ENCODE measurements around the gene NIM1K.
"Not testable (repeated sequence)": the region's sequence is repeated elsewhere in the genome, so short reads cannot be mapped to it uniquely, and the experiment has no call there.

Gene NIM1K

DNA sequence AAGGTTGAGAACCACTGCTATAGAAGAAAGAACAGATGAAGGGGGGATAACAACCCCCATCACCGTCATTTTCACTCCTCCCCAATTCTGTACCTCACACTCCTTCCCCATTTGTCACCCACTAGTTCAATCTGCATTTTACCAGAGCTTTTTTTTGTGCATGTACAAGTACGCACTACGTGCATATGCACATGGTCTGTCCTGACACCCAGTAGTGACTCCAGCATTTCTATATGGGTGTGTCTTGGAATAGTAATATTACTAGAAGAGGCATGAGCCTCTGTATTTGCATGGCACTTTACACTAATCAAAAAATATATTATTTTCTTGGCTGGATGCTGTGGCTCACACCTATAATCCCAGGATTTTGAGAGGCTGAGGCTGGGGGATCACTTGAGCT is 38.7 kb downstream of the NIM1K start:
- Mint-ChIP-seq H3K9me3 (no peaks in the 10 kb centered on the region), H3K4me3 (no peak overlapping the region), H3K36me3 (ENCODE audit: low read depth) (no peaks in the 10 kb centered on the region), H3K4me1 (ENCODE audit: low read depth) (peaks cover 10% of the 10 kb centered on the region), H3K27ac (no peak overlapping the region), H3K27me3 (ENCODE audit: low read depth) (no peaks in the 10 kb centered on the region)

DNA sequence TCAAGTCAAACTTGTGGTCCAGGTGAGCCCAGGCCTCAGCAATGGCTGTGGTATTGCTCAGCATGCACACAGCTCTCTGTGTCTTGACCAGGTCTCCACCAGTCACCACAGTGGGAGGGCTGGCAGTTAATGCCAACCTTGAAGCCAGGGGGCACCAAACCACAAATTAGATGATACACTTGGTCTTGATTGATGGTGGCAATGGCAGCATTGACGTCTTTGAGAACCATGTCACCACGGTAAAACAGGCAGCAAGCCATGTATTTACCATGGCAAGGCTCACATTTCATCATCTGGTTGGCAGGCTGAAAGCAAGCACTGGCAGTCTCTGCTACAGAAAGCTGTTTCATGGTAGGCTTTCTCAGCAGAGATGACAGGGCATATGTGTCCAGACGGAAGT is 40.0 kb downstream of the NIM1K start:
- no peaks in the 10 kb centered on the region for H3K27me3 Mint-ChIP-seq (ENCODE audit: low read depth)
- H3K27ac Mint-ChIP-seq: no peak overlapping the region
- no peaks in the 10 kb centered on the region for H3K36me3 Mint-ChIP-seq (ENCODE audit: low read depth)
- H3K4me1 Mint-ChIP-seq (ENCODE audit: low read depth): peaks cover 13% of the 10 kb centered on the region
- H3K9me3 Mint-ChIP-seq: no peaks in the 10 kb centered on the region
- H3K4me3 Mint-ChIP-seq: no peak overlapping the region

DNA sequence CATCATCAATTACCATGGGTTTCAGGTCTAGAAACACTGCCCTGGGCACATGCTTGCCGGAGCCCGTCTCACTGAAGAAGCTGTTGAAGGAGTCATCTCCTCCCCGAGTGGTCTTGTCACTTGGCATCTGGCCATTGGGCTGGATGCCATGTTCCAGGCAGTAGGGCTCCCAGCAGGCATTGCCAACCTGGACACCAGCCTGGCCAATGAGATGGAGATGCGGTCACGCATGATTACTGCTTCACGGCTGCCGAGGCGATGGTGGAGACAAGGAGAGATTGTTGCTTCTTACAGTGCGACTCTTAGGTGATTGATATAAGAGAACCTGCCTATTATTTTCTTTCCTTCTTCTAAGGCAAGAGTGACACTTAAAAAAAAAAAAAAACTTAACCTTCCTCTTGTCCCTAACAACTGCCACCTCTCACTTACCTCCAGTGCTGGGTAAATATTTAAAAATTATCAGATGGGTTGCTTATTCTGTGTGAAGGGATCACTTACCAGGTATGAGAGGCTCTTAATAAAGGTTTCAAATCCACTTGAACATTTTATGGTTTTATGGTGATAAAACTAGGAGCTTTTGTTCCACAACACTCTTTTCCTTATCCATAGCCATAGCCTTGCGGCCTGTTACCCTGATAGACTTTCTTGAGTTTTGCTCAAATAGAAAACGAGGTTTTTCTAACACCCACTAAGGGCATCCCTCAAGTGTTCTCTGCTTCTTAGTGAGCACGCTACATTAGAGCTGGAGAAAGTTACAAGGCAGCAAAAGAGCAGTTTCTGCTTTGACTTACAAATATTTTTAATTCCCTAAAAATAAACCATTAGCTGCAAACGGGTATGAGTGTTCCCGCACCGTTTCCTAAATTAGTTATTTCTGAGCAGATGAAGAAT is 41.2 kb downstream of the NIM1K start:
- Mint-ChIP-seq H3K27me3 (ENCODE audit: low read depth) (no peaks in the 10 kb centered on the region), H3K4me3 (peak overlapping the region; percentile 1), H3K36me3 (ENCODE audit: low read depth) (no peaks in the 10 kb centered on the region), H3K27ac (peak overlapping the region; percentile 39), H3K4me1 (ENCODE audit: low read depth) (peaks cover 13% of the 10 kb centered on the region), H3K9me3 (no peaks in the 10 kb centered on the region)

DNA sequence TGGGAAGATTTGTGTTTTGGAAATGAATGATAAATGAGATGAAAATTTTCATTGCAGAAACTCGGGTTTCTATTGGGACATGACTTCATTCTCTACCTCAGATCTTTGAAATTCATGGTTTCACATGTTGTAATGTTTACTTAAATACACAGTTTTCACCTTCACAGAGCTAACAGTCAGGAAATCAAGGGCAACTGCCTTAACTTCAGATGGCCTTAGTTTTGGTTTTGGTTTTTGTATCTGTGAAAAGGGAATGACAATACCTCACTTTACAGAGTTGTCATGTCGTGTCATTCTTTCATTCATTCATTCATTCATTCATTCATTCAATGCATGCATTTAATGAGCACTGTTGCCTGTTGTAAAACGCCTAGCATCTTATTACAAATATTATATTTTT is 41.9 kb downstream of the NIM1K start:
- Mint-ChIP-seq H3K27ac (peak overlapping the region; percentile 39), H3K27me3 (ENCODE audit: low read depth) (no peaks in the 10 kb centered on the region), H3K36me3 (ENCODE audit: low read depth) (no peaks in the 10 kb centered on the region), H3K4me3 (peak overlapping the region; percentile 1), H3K9me3 (no peaks in the 10 kb centered on the region), H3K4me1 (ENCODE audit: low read depth) (peaks cover 13% of the 10 kb centered on the region)

DNA sequence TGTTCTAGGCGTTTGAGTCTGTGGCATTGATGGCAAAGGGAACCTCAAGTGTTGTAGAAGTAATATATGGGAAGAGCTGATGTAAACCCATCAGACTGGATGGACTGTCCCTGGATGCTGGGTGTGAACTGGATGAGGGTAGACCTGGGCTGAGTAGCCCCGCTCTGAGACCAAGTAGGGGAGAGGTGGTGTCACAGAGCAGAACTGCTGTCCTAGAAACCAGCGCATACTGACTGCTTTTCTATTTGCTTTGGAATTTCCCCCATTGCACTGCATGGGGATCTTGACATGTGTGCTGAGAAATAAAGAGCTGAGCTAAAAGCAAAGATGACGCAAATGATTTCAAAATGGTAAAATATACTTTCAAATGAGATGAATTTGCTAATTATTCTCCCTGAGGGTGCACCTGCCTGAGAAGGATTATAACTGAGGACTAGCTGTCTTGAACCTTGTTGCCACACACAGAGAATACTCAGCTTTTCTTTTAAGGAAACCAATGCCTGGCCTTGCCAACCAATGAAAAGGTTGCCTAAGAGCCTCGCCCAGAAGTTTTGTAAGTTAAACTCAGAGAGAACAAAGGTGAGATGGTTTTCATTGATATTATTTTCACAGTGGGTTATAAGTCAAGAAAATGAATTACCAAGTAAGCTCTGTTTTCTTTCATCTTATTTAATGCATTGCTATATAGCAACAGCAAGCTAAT is 44.8 kb downstream of the NIM1K start:
- Mint-ChIP-seq H3K4me3 (no peak overlapping the region), H3K27me3 (ENCODE audit: low read depth) (peaks cover 9% of the 10 kb centered on the region), H3K27ac (no peak overlapping the region), H3K4me1 (ENCODE audit: low read depth) (peaks cover 13% of the 10 kb centered on the region), H3K36me3 (ENCODE audit: low read depth) (no peaks in the 10 kb centered on the region), H3K9me3 (no peaks in the 10 kb centered on the region)

DNA sequence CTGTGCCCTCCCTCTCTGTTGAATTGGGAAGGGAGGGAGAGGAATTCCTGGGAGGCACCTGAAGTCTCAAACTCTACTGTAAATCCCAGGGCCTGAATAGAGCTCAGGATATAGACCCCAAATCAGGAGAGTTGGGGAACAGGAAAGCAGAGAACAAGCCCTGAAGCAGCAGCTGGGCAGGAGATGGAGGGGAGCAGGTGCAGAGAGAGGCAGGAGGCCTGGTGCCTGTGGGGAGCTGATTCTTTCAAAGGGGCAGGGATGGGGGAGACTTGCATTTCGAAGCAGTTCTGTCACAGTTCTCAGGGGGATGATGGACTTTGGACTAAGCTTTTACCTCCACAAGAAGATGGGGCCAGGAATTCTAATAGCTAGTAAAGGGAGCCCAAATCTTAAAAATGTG is 50.2 kb downstream of the NIM1K start:
- Mint-ChIP-seq H3K27me3 (ENCODE audit: low read depth) (peaks cover 19% of the 10 kb centered on the region), H3K9me3 (no peaks in the 10 kb centered on the region), H3K4me1 (ENCODE audit: low read depth) (no peaks in the 10 kb centered on the region), H3K27ac (no peak overlapping the region), H3K36me3 (ENCODE audit: low read depth) (no peaks in the 10 kb centered on the region), H3K4me3 (no peak overlapping the region)

DNA sequence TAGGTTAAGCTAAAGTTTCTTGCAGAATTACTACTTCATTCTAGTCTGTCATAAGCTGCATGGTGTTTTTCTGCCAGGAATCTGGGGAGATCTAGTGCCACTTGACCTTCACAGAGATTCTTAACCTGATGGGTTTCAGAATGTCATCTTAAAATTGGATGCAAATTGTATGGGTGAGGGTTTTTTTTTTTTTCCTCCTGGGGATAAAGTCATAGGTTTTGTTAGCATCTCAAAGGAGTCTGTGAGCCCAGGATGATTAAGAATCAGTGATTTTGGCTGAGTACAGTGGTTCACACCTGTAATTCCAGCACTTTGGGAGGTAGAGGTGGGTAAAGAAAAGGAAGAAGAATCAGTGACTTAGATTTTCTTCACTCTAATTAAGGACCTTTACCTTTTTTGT is 51.2 kb downstream of the NIM1K start:
- H3K36me3 Mint-ChIP-seq (ENCODE audit: low read depth): no peaks in the 10 kb centered on the region
- no peaks in the 10 kb centered on the region for H3K9me3 Mint-ChIP-seq
- H3K4me3 Mint-ChIP-seq: no peak overlapping the region
- no peaks in the 10 kb centered on the region for H3K4me1 Mint-ChIP-seq (ENCODE audit: low read depth)
- H3K27ac Mint-ChIP-seq: no peak overlapping the region
- H3K27me3 Mint-ChIP-seq (ENCODE audit: low read depth): peaks cover 22% of the 10 kb centered on the region

DNA sequence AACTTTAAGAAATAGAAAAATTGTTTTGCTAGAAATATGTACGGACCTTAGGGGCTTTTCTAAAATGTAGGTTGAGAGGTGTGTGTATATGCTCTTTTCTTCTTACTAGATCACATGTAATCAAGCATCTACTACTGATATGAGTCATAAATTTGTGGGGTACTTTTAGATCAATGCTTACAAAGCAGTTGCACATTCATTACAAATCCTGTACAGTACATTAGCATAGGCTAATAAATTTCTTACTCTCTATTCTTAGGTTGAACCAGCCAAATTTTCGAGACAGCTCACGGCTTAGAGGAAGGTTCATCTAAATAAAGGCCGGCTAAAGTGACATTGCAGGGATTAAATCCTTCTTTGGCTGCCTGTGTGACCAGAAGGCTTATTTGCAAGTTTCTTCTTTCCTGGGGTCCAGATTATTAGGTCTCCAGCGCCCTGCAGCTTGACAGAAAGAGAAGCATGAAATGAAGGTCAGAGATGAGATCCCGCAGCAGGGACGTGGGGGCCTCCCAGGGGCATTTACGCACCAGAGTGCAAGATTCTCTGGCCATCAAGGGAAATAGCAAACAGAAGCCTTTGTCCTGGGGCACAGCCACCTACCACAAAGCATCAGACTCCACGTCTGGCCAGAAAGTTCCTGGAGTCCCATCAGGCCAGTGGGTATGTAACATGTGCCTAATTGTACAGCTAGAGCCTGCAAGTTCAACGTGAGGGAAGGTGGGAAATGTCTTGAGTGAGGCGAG is 53.0 kb downstream of the NIM1K start:
- Mint-ChIP-seq H3K27ac (no peak overlapping the region), H3K9me3 (no peaks in the 10 kb centered on the region), H3K27me3 (ENCODE audit: low read depth) (peaks cover 23% of the 10 kb centered on the region), H3K4me3 (no peak overlapping the region), H3K36me3 (ENCODE audit: low read depth) (no peaks in the 10 kb centered on the region), H3K4me1 (ENCODE audit: low read depth) (no peaks in the 10 kb centered on the region)

DNA sequence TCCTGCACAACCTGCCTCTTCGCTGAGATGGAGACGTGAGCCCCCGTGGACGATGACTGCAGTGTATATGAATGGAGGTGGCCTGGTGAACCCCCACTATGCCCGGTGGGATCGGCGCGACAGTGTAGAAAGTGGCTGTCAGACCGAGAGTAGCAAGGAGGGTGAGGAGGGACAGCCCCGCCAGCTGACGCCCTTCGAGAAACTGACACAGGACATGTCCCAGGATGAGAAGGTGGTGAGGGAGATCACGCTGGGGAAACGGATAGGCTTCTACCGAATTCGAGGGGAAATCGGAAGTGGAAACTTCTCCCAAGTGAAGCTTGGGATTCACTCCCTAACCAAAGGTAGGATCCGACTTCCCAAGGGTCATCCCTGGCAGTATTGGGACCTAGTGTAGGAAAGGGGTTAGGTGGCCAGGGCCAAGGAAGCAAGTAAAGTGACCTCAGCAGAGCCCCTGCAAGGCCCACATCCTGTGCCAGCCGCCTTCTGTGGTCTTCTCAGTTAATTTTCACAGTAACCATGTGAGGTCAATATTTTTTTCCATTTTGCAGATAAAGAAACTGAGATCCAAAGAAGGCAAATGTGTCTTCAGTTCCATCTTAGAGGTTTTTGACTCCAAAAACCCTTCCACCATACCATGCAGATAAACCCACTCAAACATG is 53.8 kb downstream of the NIM1K start:
- no peaks in the 10 kb centered on the region for H3K36me3 Mint-ChIP-seq (ENCODE audit: low read depth)
- H3K4me1 Mint-ChIP-seq (ENCODE audit: low read depth): no peaks in the 10 kb centered on the region
- H3K4me3 Mint-ChIP-seq: no peak overlapping the region
- H3K9me3 Mint-ChIP-seq: no peaks in the 10 kb centered on the region
- peaks cover 20% of the 10 kb centered on the region for H3K27me3 Mint-ChIP-seq (ENCODE audit: low read depth)
- H3K27ac Mint-ChIP-seq: no peak overlapping the region

DNA sequence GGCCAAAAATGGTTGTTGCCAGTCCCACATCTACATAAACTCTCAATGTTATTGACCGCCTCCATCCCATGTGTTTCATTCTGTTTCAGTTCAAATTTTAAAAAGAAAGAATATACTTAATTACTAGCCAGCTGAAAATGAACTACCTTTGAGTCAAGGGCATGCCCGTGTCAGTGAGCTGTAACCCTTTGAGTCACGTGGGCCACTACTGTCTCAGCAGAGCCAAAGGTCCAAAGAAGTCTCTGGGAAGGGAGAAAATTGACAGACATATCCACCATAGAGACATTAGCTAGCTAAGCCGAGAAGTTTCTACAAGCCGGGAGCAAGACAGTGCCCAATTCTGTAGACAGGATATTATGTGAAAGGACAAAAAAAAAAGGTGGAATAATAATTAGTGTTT is 59.7 kb downstream of the NIM1K start:
- H3K9me3 Mint-ChIP-seq: no peaks in the 10 kb centered on the region
- H3K27ac Mint-ChIP-seq: no peak overlapping the region
- H3K27me3 Mint-ChIP-seq (ENCODE audit: low read depth): peaks cover 30% of the 10 kb centered on the region
- no peaks in the 10 kb centered on the region for H3K4me1 Mint-ChIP-seq (ENCODE audit: low read depth)
- H3K36me3 Mint-ChIP-seq (ENCODE audit: low read depth): no peaks in the 10 kb centered on the region
- H3K4me3 Mint-ChIP-seq: no peak overlapping the region

DNA sequence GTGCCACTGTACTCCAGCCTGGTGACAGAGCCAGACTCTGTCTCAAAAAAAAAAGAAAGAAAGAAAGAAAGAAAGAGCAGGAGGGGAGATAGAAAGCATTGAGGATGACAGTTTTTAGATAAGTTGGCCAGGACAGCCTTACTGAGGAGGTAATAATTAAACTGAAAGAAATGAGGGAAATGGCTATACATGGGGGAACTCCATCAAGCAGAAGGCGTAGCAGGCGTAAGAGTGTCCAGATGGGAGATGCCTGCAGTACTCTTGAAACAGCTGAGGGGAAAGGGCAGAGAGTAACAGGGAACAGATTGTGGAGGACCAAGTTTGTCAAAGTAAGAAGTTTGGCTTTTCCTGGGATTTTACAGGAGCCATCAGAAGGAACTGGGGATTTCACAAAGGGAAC is 63.7 kb downstream of the NIM1K start:
- H3K4me3 Mint-ChIP-seq: no peak overlapping the region
- no peak overlapping the region for H3K27ac Mint-ChIP-seq
- H3K9me3 Mint-ChIP-seq: no peaks in the 10 kb centered on the region
- no peaks in the 10 kb centered on the region for H3K4me1 Mint-ChIP-seq (ENCODE audit: low read depth)
- peaks cover 34% of the 10 kb centered on the region for H3K27me3 Mint-ChIP-seq (ENCODE audit: low read depth)
- H3K36me3 Mint-ChIP-seq (ENCODE audit: low read depth): no peaks in the 10 kb centered on the region

DNA sequence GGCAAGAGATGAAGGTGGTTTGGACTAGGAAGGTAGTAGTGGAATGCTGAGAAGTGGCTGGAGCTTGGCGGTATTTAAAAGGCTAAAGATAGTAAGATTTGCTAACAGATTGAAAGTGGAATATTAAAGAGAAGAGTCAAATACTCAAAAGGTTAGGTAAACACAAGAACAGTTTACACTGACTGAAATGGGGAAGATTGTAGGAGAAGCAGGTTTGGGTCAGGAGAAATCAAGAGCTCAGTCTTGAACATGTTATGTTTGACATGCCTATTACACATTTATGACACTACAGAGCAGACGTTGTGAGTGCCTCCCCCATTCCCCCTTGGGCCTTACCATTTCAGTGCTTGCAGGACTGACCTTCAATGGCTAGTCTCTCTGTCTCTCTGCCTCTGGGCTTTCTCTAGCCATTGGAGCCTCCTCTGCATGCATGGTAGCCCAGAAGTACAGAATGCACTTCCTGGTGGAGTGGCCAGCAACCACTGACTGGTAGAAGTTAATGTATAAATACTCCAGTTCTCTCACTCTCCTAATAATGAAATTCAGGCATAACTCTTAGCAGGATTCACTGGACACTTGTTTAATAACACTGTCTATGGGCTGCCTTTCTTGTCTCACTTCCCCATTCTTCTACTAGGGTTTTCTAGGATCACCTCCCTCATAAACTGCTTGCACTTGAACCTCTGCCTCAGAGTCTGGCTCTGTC is 64.4 kb downstream of the NIM1K start:
- H3K27me3 Mint-ChIP-seq (ENCODE audit: low read depth): peaks cover 34% of the 10 kb centered on the region
- no peak overlapping the region for H3K4me3 Mint-ChIP-seq
- H3K4me1 Mint-ChIP-seq (ENCODE audit: low read depth): no peaks in the 10 kb centered on the region
- H3K36me3 Mint-ChIP-seq (ENCODE audit: low read depth): no peaks in the 10 kb centered on the region
- H3K27ac Mint-ChIP-seq: no peak overlapping the region
- no peaks in the 10 kb centered on the region for H3K9me3 Mint-ChIP-seq

DNA sequence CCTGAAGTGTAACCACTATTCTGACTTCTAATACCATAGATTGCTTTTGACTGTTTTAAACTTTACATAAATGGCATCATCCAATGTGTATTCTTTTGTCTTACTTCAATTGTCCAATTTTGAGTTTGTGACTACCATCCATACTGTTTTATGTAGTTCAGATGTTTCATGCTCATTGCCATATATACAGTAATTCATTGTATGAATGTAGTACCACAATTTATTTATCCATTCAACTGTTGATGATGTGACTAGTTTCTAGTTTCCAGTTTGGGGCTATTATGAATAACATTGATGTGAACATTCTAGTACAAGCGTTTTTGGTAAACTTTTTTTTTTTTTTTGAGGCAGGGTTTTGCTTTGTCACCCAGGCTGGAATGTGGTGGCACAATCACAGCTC is 66.1 kb downstream of the NIM1K start:
- H3K27ac Mint-ChIP-seq: no peak overlapping the region
- no peaks in the 10 kb centered on the region for H3K36me3 Mint-ChIP-seq (ENCODE audit: low read depth)
- H3K4me1 Mint-ChIP-seq (ENCODE audit: low read depth): no peaks in the 10 kb centered on the region
- no peak overlapping the region for H3K4me3 Mint-ChIP-seq
- H3K9me3 Mint-ChIP-seq: peaks cover 4% of the 10 kb centered on the region
- peaks cover 42% of the 10 kb centered on the region for H3K27me3 Mint-ChIP-seq (ENCODE audit: low read depth)

DNA sequence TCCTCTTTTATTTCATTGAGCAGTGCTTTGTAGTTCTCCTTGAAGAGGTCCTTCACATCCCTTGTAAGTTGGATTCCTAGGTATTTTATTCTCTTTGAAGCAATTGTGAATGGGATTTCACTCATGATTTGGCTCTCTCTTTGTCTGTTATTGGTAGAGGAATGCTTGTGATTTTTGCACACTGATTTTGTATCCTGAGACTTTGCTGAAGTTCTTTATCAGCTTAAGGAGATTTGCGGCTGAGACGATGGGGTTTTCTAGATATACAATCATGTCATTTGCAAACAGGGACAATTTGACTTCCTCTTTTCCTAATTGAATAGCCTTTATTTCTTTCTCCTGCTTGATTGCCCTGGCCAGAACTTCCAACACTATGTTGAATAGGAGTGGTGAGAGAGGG is 70.2 kb downstream of the NIM1K start:
- not testable (repeated sequence) for H3K4me1 Mint-ChIP-seq (ENCODE audit: low read depth); H3K27ac Mint-ChIP-seq; H3K36me3 Mint-ChIP-seq (ENCODE audit: low read depth); H3K4me3 Mint-ChIP-seq
- H3K27me3 Mint-ChIP-seq (ENCODE audit: low read depth): peaks cover 33% of the 10 kb centered on the region
- peaks cover 18% of the 10 kb centered on the region for H3K9me3 Mint-ChIP-seq

Data from T-helper 1 cell treated with Interleukin-12 subunit alpha and Interleukin-12 subunit beta and Interleukin-4 antibody, amounts not matched to agents 30 μg/mL and 1 μg/mL, for 36 hours (primary cell).